ENCODE measurements around the gene BICDL2.

DNA sequence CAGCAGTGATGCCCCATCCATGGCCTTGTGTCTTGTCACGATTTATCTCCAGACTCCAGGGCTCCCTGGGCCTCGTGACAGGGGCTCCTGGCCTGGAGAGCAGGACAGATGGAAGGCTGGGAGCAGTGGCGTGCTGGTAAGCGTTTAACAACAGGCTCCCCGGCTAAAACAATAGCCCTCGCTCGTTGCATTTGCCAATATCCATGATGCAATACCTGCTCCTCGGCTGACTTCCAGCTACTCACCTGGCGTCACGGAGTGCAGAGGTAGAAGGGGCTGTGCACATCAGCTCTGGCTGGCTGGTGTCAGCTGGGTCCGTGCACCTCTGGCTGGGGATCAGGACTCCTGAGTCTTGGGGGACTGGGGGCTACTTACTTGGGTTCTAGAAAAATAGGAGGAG lies 1.5 kb upstream of the BICDL2 start:
- no peak for TF ChIP-seq CTCF (conservative IDR thresholded peaks at IDR 0.05; ENCODE audit: low read depth, low read length)
- TF ChIP-seq EZH2 (IDR thresholded peaks at IDR 0.05; ENCODE audit: borderline replicate concordance, low read depth, low read length, poor library complexity, severe bottlenecking), result peak; percentile 8

Data from A673 (cell line).